H1 (cell line): Measurements from ENCODE around the gene CCNY. TPM values are rescaled to one million over a fixed set of nuclear protein-coding genes. Genes with fewer than 3 reads are reported as not detected.

ENCODE experiments used
- CREB1 ChIP-seq: IDR thresholded peaks from 2 replicates; pipeline ENCODE4 v1.6.1; 2012; ENCODE audit warnings: inconsistent platforms
- CTBP2 ChIP-seq: IDR thresholded peaks from 2 replicates; pipeline ENCODE4 v1.7.0; 2011; ENCODE audit warnings: borderline replicate concordance, mild to moderate bottlenecking, moderate library complexity, mixed read lengths, low read length; ENCODE audit not compliant: insufficient read depth, insufficient read length
- CTCF ChIP-seq, 3 experiments: IDR thresholded peaks; 1 replicate in 2 of 3; 2 replicates in 1 of 3; pipeline versions ENCODE4 v1.5.1 to v1.6.1; 2011; ENCODE audit warnings: low read length in 3 of 3, mild to moderate bottlenecking in 3 of 3, inconsistent platforms in 2 of 3, low read depth in 1 of 3, moderate library complexity in 1 of 3; ENCODE audit not compliant: insufficient read depth in 1 of 3; ENCODE audit errors: control extremely low read depth in 1 of 3
- HDAC6 ChIP-seq: IDR thresholded peaks from one replicate; pipeline ENCODE4 v1.7.1; 2012; ENCODE audit warnings: low read depth, mild to moderate bottlenecking, inconsistent platforms, low read length, moderate library complexity
- KDM1A ChIP-seq: fragments of 200-600, 300-600 bp; sonication (generic); IDR thresholded peaks from 2 replicates; pipeline ENCODE4 v1.7.1; 2016; ENCODE audit warnings: mild to moderate bottlenecking, low read length, borderline replicate concordance
- SUZ12 ChIP-seq: fragments of 200-600 bp; sonication (generic); IDR thresholded peaks from 2 replicates; pipeline ENCODE4 v1.6.1; 2012; ENCODE audit warnings: mild to moderate bottlenecking, inconsistent platforms, low read length, moderate library complexity, mixed read lengths
- USF2 ChIP-seq: IDR thresholded peaks from 2 replicates; pipeline ENCODE4 v1.6.1; 2011; ENCODE audit warnings: low read length, improper control_type of control experiment
- ZNF274 ChIP-seq: IDR thresholded peaks from 2 replicates; pipeline ENCODE4 v1.7.0; 2012; ENCODE audit warnings: low read length, borderline replicate concordance; ENCODE audit errors: extremely low read depth
- polyA plus RNA-seq, 7 experiments: library from polyadenylated mRNA; depleted of rRNA in 3 of 7; stranded (reverse) in 5 of 7; unstranded in 2 of 7; fragments of >200 nt in 5 of 7; fragments of 200-250 nt in 2 of 7; gene quantifications; 1 replicate in 5 of 7; 2 replicates in 1 of 7; 4 replicates in 1 of 7; pipeline versions ENCODE4 v1.2.1 to v1.2.3, GENCODE V29; 2011 to 2013; ENCODE audit warnings: missing spikeins in 2 of 7, mixed read lengths in 2 of 7
- total RNA-seq: library from RNA; stranded (reverse); fragmentation: NEBNext Ultra II Directional; extraction: Animal tissue kit (Norgen Biotek cat#: 25700); gene quantifications from 2 replicates; pipeline ENCODE4 v1.2.1, GENCODE V29; 2021

The CCNY gene
- total and polyA plus RNA-seq, 2 of the 8 experiments (the other 6 are each of a cell fraction or from before 2014, with no cell fraction given) = 25.3 to 68.2 TPM

GRCh38 chr10:35540296-35541164 is 204.2 kb downstream of the CCNY start (continued):
- TF ChIP-seq CTBP2 = no peak
- no peak for TF ChIP-seq HDAC6
- no peak for TF ChIP-seq USF2
- no peak for TF ChIP-seq CTCF (IDR thresholded peaks at IDR 0.05; ENCODE audit: control extremely low read depth in 1 of 3, insufficient read depth in 1 of 3, low read depth in 1 of 3, low read length in 3 of 3)
- no peak for TF ChIP-seq SUZ12
- no peak for TF ChIP-seq CREB1
- no peak for TF ChIP-seq KDM1A
- no peak for TF ChIP-seq ZNF274
